HG03442 (cell line): ENCODE data around the gene CA11.

Experiments used
- ATAC-seq: cut with Tn5 transposase; IDR thresholded peaks from one replicate; pipeline ENCODE4 v1.9.1; 2021; ENCODE audit warnings: mild to moderate bottlenecking, moderate library complexity; ENCODE audit not compliant: unreplicated experiment

Gene CA11

GRCh38 chr19:48588670-48589401 lies 57.2 kb downstream of the CA11 start:
- no peak for ATAC-seq
